HG03045 (cell line): ENCODE results near the gene CRLF3.
"Not testable (repeated sequence)": the region's sequence is repeated elsewhere in the genome, so short reads cannot be mapped to it uniquely, and the experiment has no call there.

Experiments
- ATAC-seq: cut with Tn5 transposase; IDR thresholded peaks from one replicate; pipeline ENCODE4 v1.9.1; 2021; ENCODE audit warnings: mild to moderate bottlenecking, moderate library complexity; ENCODE audit not compliant: unreplicated experiment

CRLF3 gene

GRCh38 chr17:30824356-30825145, at the start of gene CRLF3:
CRLF3 (minus strand) TSS chr17:30824692; CDS start chr17:30824651, 41 bp downstream.
- ATAC-seq: peak; percentile 91

GRCh38 chr17:30869005-30869404, 44.5 kb upstream of the CRLF3 start:
- ATAC-seq: no peak

- ATAC-seq: no peak
These were observed 40.1 kb upstream of the CRLF3 start for GRCh38 chr17:30864636-30865035.

GRCh38 chr17:30858556-30859250, 34.2 kb upstream of the CRLF3 start:
- ATAC-seq: no peak

GRCh38 chr17:30854146-30854545, 29.7 kb upstream of the CRLF3 start:
- no peak for ATAC-seq

GRCh38 chr17:30848021-30848420, 23.5 kb upstream of the CRLF3 start:
- no peak for ATAC-seq

- ATAC-seq: no peak
These were observed 16.3 kb upstream of the CRLF3 start for GRCh38 chr17:30840771-30841170.

GRCh38 chr17:30838202-30838807, 13.8 kb upstream of the CRLF3 start:
- no peak for ATAC-seq

GRCh38 chr17:30832438-30833124, 8.1 kb upstream of the CRLF3 start:
- ATAC-seq: no peak

GRCh38 chr17:30831663-30832437, 7.4 kb upstream of the CRLF3 start, which contains the start of gene ATAD5:
ATAD5 (plus strand) TSS chr17:30831966; CDS start chr17:30832348, 382 bp downstream.
- ATAC-seq: peak; percentile 66

- no peak for ATAC-seq
These were observed 6.8 kb upstream of the CRLF3 start for GRCh38 chr17:30831257-30831656.

- ATAC-seq: no peak
These were observed 4.5 kb upstream of the CRLF3 start for GRCh38 chr17:30829022-30829421.

- no peak for ATAC-seq
These were observed 2.6 kb upstream of the CRLF3 start for GRCh38 chr17:30827082-30827481.

- no peak for ATAC-seq
These were observed 513 bp downstream of the CRLF3 start for GRCh38 chr17:30824002-30824355.

- no peak for ATAC-seq
These were observed 1.1 kb downstream of the CRLF3 start for GRCh38 chr17:30823421-30823820.

- ATAC-seq: not testable (repeated sequence)
These were observed 1.6 kb downstream of the CRLF3 start for GRCh38 chr17:30822919-30823318.

GRCh38 chr17:30821871-30822723, 2.4 kb downstream of the CRLF3 start:
- no peak for ATAC-seq

- ATAC-seq: no peak
These were observed 4.4 kb downstream of the CRLF3 start for GRCh38 chr17:30819971-30820705.

GRCh38 chr17:30816165-30816564, 8.3 kb downstream of the CRLF3 start:
- ATAC-seq: no peak
